Psoas muscle (tissue), 8 donors: Measurements from ENCODE around the gene TENT4A. TPM values are rescaled to one million over a fixed set of nuclear protein-coding genes. Genes with fewer than 3 reads are reported as not detected.
A peak's percentile ranks its signal among the peaks of the same experiment; 100 is the strongest.

Experiments used
- ATAC-seq, 4 donors: fragments of 200-7000 bp; cut with Tn5 transposase; one replicate each; pipeline ENCODE4 v1.9.1; 2020; ENCODE audit warnings: moderate library complexity in 3 of 4, mild to moderate bottlenecking in 2 of 4
- DNase-seq, 2 donors: peaks; one replicate each; pipeline ENCODE4 v3.0.0-alpha.2; 2020
- H3K27ac ChIP-seq: fragments of 200-600 bp; one replicate; pipeline ENCODE4 v1.8.0; 2022
- H3K27me3 ChIP-seq, 3 donors: fragments of 200-600 bp in 1 of 3; one replicate each; pipeline versions ENCODE4 v1.6.1 to v1.8.0; 2013 to 2022; ENCODE audit warnings: low read length in 2 of 3, mild to moderate bottlenecking in 2 of 3, moderate library complexity in 1 of 3; ENCODE audit not compliant: insufficient read depth in 3 of 3
- H3K36me3 ChIP-seq, 2 donors: fragments of 200-600 bp in 1 of 2; one replicate each; pipeline versions ENCODE4 v1.6.1 to v1.8.0; 2013 to 2022; ENCODE audit warnings: low read depth in 1 of 2, mild to moderate bottlenecking in 1 of 2, moderate library complexity in 1 of 2; ENCODE audit not compliant: insufficient read depth in 1 of 2
- H3K4me1 ChIP-seq: fragments of 200-600 bp; one replicate; pipeline ENCODE4 v1.8.0; 2022
- H3K4me3 ChIP-seq: fragments of 200-600 bp; one replicate; pipeline ENCODE4 v1.8.0; 2022; ENCODE audit warnings: mild to moderate bottlenecking
- H3K9me3 ChIP-seq: fragments of 200-600 bp; one replicate; pipeline ENCODE4 v1.8.0; 2022
- WGBS, 3 donors: extraction: QIAGEN DNeasy Blood & Tissue Kit; methylation state at CpG; one replicate each; pipeline versions ENCODE4 v1.1.6 to v1.1.7; 2013; 5-methylcytosine and 5-hydroxymethylcytosine counted together
- intact Hi-C, 2 donors: fragments of 100-400 bp; cut with DNase I; formaldehyde crosslinking; loops; one replicate each; pipeline versions ENCODE4 v1.11.0 to v1.14.2; 2022
- polyA plus RNA-seq, 3 donors: library from polyadenylated mRNA; stranded (reverse); fragments of 200-250 nt; gene quantifications; one replicate each; pipeline ENCODE4 v1.2.3, GENCODE V29; 2013
- total RNA-seq, 4 donors: library from RNA; stranded (reverse); fragmentation: NEBNext Ultra II Directional in 2 of 4; extraction: Animal tissue kit (Norgen Biotek cat#: 25700) in 2 of 4; gene quantifications; one replicate each; pipeline versions ENCODE4 v1.2.1 to v1.2.4, GENCODE V29; 2021 to 2023
- TF ChIP-seq, protein P1 (sequence below): fragments of 200-600 bp; IDR thresholded peaks from one replicate; pipeline ENCODE4 v1.8.0; 2022; ENCODE audit warnings: antibody characterized with exemption
- donor health status: healthy with polysubstance abuse.
- donor health status: DM: no; HTN: no; CAD: no; lungs with moderate emphysema.
- donor health status: Bipolar disorder and iron deficiency.
- donor health status: healthy.
- donor health status: DM: yes; HTN: yes; CAD: no.
- donor health status: DM: no; HTN: no; CAD: no.
- donor health status: DM: no; HTN: no; CAD: no.
- donor health status: DM: yes; HTN: yes; CAD: no.

TENT4A gene
- total and polyA plus RNA-seq, 7 donors: 5.0 to 19.2 (median 12.7) TPM

DNA sequence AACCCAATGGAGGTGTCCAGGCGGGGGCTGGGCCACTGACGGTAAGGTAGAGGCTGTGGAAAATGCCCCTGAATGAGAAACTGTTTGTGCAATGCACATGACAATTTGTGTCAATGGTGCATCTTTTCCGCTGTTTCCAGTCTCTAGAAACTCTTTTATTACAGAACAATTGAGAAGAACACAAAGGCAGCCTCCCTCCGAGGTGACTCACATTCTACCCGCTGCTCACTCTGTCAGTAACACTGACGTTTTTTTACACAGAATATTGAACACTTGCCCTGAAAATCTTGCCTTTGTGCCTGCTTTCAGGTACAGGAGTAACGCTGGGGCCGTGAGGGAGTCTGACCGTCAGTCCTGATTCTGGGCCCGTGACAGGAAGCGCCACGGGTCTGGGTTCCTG is 11.7 kb upstream of the TENT4A start:
- TF ChIP-seq, protein P1, sequence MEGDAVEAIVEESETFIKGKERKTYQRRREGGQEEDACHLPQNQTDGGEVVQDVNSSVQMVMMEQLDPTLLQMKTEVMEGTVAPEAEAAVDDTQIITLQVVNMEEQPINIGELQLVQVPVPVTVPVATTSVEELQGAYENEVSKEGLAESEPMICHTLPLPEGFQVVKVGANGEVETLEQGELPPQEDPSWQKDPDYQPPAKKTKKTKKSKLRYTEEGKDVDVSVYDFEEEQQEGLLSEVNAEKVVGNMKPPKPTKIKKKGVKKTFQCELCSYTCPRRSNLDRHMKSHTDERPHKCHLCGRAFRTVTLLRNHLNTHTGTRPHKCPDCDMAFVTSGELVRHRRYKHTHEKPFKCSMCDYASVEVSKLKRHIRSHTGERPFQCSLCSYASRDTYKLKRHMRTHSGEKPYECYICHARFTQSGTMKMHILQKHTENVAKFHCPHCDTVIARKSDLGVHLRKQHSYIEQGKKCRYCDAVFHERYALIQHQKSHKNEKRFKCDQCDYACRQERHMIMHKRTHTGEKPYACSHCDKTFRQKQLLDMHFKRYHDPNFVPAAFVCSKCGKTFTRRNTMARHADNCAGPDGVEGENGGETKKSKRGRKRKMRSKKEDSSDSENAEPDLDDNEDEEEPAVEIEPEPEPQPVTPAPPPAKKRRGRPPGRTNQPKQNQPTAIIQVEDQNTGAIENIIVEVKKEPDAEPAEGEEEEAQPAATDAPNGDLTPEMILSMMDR: no peak
- no peaks in the 10 kb centered on the region for H3K36me3 ChIP-seq
- 83 to 86% (median 85%) methylated on average over 12 of the region's 12 CpGs for WGBS, 3 donors
- no peak for DNase-seq
- peaks cover 23% of the 10 kb centered on the region for H3K4me1 ChIP-seq
- no peak for ATAC-seq
- no peaks in the 10 kb centered on the region for H3K27me3 ChIP-seq
- no peak overlapping the region for H3K4me3 ChIP-seq
- H3K27ac ChIP-seq: no peak overlapping the region
- intact Hi-C loops: loop anchor here in 1 of 2 donors (5.0 kb wide), 1 partner anchor 64 kb away; no protein-coding TSS in a partner anchor
- no peaks in the 10 kb centered on the region for H3K9me3 ChIP-seq

DNA sequence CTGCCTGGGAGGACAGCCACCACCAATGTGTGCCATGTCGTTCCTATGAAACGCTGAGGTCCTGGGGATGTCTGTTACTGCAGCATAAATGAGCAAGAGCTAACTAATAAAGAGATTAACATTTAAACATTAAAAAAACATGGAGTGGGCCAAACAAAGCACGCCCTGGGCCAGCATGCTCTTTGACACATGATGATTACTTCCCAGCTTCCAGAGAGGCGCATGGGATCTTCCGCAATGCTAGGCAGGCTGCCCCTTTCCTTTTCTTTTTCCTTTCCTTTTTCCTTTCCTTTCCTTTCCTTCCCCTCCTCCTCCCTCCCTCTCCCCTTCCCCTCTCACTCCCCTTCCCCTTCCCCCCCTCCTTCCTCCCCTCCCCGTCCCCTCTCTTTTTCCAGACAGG is 10.6 kb upstream of the TENT4A start:
- TF ChIP-seq, protein P1: no peak
- WGBS, 3 donors: 92 to 94% (median 93%) methylated on average over 6 of the region's 6 CpGs
- ATAC-seq: no peak
- H3K4me1 ChIP-seq: peaks cover 23% of the 10 kb centered on the region
- intact Hi-C loops: loop anchor here in 1 of 2 donors (5.0 kb wide), 1 partner anchor 65 kb away; no protein-coding TSS in a partner anchor
- no peaks in the 10 kb centered on the region for H3K36me3 ChIP-seq
- H3K27ac ChIP-seq: no peak overlapping the region
- H3K9me3 ChIP-seq: no peaks in the 10 kb centered on the region
- H3K27me3 ChIP-seq: no peaks in the 10 kb centered on the region
- no peak for DNase-seq
- H3K4me3 ChIP-seq: no peak overlapping the region

DNA sequence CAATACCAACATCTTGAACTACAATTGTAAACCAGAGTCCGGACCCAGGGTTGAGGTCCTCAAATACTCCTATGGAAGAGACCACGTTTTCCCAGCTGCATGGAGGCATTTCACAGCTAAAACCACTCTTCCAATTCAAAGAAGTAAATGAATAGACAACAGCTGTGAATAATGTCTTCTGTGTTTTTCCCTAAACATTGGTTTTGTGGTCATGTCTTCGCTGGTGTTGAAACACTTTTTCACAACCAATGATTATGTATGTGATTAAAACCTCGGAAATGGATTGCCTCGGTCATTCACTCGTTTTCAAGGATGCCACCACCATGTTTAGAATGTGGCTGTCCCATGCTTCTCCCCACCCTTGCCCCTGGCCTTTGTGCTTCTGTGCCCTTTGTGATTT is 9.4 kb upstream of the TENT4A start:
- Histone ChIP-seq H3K27ac (peak overlapping the region; percentile 84), H3K27me3 (no peaks in the 10 kb centered on the region), H3K4me3 (peak overlapping the region; percentile 3), H3K36me3 (no peaks in the 10 kb centered on the region), H3K4me1 (peaks cover 23% of the 10 kb centered on the region), H3K9me3 (no peaks in the 10 kb centered on the region)
- 67 to 87% (median 78%) methylated on average over 6 of the region's 6 CpGs for WGBS, 3 donors
- intact Hi-C loops: loop anchor here in 1 of 2 donors (1.0 to 5.0 kb wide), 2 partner anchors 41 to 67 kb away; no protein-coding TSS in a partner anchor
- ATAC-seq: no peak
- DNase-seq: no peak
- TF ChIP-seq, protein P1: no peak

DNA sequence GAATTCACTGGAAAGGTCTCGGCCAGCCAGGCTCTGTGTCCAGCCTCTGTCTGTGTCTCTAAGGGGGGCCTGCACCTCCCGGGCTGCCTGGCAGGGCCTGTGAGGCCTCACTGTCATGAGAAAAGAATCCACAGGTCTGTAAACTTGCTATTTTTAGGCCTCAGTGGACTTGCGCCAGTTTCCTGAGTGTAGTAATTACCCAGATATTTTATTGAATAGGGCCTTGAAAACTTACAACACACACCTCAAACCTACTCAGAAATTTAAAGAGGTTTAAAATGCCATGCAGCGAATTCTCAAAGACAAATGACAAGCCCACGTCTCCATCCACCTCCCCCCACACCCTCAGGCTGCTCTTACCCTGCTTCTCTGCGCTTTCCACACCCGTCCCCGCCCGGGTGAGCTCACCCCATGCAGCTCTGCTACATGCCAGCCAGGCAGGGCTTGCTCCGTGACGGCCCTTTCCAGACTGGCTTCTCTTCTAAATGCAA is 8.8 kb upstream of the TENT4A start:
- peak overlapping the region; percentile 3 for H3K4me3 ChIP-seq
- WGBS, 3 donors: 15 to 24% (median 23%) methylated on average over 11 of the region's 11 CpGs

More for the DNA sequence above, 8.8 kb upstream of the TENT4A start:
- intact Hi-C loops: loop anchor here in 1 of 2 donors (1.0 to 5.0 kb wide), 2 partner anchors 41 to 67 kb away; no protein-coding TSS in a partner anchor
- H3K9me3 ChIP-seq: no peaks in the 10 kb centered on the region
- peak; percentile 90 to 99 (median 98) for ATAC-seq
- H3K27me3 ChIP-seq: no peaks in the 10 kb centered on the region
- DNase-seq: peak; percentile 65 to 88
- H3K27ac ChIP-seq: peak overlapping the region; percentile 84
- TF ChIP-seq, protein P1: no peak
- peaks cover 23% of the 10 kb centered on the region for H3K4me1 ChIP-seq
- H3K36me3 ChIP-seq: no peaks in the 10 kb centered on the region
